COLO829 (cell line): ENCODE measurements around the gene TXNIP.
A peak's percentile ranks its signal among the peaks of the same experiment; 100 is the strongest.

Experiments
- DNase-seq: peaks from one replicate; pipeline ENCODE4 v3.0.0; 2012; ENCODE audit warnings: low spot score

Gene TXNIP

DNA sequence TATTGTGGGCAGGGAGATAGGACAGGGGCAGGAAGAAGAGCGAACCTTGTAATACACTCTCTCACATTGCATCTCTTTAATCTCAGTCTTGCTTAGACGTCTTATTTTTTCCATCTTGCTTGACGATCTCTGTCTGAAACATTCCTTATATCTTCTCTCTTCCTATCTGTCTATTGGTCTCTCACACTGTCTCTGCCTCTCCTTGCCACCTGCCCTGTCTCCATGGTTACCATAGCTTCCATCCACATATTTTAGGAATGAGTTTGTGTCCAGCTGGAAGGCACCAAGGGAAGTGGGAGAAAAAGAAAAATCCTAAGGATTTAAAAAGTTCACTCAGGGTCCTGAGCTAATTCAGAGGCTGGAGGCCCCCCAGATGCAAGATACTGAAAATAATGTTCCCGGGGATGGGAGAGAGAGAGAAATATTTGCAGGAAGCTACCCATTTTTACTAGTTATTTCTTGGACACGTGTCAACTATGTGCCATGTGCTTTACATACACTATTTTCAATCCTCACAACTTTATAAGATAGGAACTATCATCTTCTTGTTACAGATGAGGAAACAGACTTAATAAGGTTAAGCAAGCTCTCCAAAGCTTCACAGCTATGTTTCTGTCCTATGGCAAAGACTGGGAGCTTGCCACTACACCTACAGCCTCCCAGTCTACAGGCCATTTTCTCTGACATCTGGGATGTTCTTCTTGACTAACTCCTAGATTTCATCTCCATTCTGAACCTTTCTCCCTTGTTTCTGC lies 32.9 kb downstream of the TXNIP start:
- DNase-seq = no peak

DNA sequence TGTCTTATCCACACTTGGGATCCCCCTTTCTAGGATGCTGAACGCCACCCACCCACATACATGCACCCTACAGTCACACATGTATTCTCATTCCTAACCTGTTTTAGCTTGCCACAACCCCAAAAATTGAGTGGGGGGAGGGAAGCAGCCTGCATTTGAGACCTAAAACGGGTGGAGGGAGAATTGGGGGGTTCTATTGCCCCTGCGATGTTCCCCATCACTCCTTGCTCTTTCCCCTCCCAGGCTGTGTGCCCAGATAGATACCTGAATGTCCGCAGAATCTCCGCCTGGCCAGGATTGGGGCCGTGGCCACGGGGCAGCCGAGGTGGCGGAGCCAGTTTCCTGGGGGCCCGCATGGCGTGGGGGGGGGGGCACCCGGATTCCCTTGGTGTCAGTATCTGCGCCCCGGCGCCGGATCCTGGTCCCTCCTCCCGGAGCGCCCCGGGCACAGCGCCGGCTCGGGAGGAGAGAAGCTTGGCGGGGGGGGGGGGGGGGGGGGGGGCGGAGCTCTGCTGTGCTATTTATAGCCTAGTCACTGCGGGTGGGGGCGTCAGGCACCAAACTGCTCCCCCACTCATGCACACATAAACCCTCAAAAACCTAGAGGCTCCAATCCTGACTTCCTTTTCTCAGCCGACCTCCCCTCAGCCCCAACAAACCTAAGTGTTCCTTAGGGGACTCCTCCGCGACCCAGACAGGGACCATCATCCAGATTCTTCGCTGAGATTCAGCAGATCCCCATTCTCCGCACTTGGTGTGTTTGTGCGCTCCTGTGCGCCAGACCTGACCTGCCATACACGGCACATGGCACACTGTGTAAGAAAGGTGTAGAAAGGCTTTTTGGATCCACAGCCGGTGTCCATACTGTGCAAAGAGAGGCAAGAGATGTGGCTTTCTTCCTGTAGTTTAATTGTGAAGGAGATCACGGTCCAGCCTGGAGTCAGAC lies 33.9 kb downstream of the TXNIP start:
- no peak for DNase-seq

DNA sequence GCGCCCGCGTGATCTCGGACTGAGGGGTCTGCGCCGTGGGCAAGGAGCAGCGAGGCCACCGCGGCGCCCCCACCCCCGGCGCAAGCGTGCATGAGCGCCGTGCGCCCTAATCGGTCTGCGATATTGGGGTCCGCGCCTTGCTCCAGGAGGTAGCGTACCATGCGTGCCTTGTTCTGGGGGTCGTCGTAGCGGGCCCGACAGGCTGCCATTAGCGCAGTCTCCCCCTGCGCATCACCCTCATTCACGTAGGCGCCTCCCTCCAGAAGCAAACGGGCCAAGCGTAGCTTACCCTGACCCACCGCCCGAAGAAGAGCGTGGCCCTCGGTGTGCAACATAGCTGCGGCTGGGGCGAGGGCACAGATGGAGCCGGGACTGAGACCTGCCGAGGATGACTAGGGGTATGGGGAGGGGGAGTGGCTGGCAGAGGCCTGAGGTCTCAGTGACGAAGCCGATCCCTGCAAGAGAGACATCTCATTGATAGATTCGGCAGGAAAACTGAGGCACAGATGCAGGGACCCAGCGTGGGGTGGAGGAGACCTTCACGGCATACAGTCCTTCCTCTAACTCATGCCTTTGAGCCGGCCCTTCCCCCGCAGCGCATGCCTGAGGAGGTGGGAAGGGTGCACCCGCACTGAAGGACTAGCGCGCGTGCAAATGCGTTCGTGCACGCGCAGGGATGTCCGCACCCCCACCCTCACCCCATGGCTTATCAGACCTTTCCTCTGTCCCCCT lies 34.8 kb downstream of the TXNIP start:
- no peak for DNase-seq

DNA sequence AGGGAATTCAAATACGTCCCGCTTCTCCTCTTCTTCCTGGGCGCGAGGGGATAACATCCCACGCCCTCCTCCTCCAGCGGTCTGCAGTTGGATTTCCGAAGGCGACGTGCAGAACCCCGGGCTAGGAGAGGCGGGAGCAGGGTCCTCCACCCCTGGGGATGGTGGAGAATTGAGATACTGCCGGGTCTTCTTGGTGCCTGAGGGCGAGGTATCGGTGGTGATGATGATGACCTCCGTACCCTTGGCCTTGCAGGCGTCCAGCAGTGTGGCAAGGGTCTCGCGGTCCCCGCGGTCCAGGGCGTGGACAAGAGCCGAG lies 35.3 kb downstream of the TXNIP start:
- no peak for DNase-seq

DNA sequence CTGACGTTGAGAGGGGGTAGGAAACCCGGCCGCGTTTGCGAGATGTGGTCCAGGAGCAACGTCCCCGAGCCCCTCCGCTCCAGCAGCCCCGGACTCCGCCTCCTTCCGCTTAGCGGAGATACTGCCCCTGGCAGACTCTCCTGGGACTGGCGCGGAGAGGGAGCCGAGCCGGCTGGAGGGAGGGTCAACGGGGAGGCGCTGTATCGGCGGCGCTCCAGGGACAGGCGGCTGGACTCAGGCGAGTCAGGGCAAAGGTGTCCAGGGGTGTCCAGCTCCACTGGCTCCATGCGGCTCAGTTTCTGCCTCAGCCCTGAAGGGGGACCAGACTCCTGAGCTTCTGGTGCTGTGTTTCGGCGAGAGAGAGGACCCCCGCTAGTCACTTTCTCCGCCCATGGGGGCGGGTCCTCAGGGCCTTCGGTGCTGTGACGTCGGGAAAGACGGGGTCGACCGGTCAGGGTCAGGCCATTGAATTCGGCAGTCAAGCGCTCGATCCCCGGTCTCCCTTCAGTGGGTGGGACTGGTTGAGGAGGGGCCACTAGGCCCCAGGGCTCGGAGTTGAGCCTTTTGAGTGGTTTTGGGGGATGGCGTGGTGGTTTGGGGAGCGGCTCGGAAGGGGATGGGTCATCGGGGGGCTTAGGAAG lies 35.8 kb downstream of the TXNIP start:
- peak; percentile 84 for DNase-seq

DNA sequence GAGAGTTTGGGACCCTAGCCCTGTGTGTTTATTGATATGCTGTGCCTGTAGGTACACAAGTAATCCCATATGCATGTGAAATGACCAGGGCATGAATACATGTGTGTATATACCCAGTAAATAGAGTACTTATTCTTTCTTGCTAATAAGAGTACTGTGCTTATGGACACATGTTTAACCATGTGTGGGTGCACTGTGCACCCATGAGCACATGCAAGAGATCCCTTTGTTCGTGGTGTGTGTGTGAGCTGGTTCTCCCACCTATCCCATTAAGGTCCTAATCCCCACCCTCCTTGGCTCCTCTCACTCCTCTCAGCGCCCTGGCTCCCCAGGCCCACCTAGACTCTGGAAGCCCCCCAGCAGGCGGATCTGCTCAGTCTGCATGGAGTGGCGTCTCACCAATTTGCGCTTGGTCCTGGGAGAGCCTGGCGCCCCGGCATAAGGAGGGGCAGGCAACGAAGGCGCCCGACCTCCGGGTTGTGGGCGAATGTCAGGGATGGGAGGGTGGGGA lies 36.4 kb downstream of the TXNIP start:
- no peak for DNase-seq

DNA sequence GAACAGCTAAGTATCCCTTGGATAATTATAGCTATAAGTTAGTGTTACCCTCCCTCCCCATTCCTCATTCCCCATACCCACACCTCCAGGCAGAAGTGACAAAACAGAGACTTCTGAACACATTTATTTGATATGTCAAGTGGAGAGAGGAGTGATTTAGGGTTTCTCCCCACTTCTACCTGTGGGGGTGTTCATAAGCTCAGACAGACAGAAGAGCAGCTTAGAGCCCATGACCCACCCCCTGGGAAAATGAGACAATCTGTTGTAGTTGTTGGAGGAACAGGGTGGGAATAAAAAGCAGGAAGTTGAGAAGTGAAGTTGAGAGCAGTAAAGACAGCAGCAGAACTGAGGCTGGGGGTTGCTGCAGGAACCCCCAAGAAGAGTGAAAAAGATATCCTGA lies 37.0 kb downstream of the TXNIP start:
- no peak for DNase-seq

DNA sequence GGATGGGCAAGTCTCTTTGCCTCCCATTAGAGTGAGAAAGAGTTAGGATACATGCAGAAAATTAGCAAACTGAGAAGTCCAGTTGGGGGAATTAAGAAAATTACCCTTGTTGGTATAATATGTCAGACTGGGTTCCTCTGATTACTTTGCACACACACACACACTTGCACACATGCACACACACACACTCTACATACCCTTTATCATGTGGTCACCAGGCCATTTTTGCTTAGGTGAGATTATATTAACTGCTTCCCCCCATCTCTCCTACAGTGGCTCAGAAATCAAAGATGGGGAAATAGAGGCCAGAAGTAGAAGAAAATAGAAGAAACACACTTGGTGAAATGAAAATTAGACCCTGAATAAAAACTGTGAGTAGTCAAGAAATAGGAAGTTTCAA lies 37.6 kb downstream of the TXNIP start:
- no peak for DNase-seq

DNA sequence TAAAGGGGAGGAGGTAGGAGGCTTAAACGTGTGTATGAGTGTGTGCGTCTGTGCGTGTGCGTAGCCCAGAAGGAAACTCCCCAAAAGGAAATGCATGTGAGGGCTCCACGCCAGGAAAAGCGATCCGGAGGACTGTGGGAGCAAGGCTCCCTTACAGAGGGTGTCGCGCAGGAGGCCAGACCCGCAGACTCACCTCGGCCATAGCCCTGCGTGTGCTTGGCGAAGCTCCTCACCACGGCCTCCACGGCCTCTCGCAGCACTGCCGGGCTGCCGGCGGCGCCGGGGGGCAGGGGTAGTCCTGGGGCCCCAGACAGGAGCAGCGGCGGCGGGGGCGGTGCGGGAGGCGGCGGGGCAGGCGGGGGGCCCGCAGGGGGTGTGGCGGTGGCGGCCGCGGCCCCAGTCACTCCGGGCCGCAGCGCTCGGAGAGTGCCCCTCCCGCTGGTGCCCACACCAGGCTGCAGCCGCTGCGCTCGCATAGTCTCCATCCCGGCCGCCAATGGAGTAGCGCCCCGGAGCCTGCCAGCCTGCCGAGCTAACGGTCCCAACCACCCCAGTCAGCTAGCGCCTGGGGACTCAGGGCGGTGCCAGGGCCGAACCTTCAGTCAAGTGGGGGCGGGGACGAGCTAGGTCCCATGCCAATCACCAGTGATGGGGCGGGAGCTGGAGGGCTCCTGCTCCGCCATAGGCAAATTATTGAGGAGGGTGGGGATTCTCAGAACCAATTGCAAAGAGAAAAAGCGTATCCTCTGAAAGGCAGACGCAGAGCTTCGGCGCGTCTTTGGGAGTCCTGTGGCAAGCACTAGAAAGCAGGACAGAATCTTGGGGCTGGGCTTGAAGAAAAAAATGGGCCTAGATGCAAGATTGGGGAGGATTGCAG lies 38.7 kb downstream of the TXNIP start, which contains the start of gene LIX1L:
LIX1L (minus strand) TSS at position 575 of the 877 bp plus-strand sequence; CDS start at position 485, 90 bp downstream.
- peak; percentile 99 for DNase-seq

DNA sequence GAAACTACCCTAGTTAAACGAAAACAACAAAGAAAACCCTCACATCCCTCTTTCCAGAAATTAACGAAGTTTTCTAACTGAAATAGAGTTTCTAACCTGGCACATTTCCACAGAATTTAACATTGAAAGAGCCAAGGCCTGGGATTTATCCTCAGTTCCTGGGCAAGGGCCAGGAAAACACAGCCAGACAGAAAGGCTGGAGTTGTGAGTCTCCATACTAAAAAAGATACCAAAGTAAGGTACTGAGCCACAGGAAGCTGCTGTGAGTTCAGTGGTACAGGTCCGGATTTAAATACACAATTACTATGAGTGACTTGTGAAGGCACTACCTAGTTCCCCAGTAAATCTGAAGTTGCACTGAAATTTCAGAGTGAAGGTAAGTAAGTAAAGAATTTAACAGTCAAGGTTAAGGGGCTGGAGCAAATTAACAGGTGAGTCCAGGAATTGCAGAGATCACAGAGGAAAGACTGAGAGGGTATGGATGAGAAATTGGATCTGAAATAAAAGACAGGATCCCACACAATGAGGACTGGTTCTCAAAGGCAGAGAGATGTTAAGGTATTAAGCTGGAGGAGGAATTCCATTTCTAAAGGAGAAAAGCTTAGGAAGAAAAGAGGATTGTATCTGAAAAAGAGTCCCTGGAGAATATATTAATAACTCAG lies 39.5 kb downstream of the TXNIP start:
- DNase-seq = no peak

DNA sequence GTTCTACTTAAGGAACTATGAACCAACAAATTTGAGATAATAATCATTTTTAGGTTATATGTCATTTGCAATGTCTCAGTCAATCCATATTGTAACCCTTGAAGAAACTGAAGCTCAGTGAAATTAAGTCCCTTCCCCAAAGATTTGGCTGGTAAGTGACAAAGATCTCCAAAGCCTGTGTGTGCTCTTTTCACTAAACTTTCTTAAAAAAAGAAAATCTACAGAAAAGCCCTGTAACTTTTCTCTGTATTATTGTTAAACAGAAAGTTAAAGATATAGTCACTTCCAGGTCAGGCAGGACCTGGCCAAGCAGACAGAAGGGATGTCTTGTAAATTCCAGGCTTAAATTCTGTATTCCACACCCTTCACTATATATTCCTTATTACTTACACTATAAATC lies 40.0 kb downstream of the TXNIP start:
- DNase-seq = no peak

DNA sequence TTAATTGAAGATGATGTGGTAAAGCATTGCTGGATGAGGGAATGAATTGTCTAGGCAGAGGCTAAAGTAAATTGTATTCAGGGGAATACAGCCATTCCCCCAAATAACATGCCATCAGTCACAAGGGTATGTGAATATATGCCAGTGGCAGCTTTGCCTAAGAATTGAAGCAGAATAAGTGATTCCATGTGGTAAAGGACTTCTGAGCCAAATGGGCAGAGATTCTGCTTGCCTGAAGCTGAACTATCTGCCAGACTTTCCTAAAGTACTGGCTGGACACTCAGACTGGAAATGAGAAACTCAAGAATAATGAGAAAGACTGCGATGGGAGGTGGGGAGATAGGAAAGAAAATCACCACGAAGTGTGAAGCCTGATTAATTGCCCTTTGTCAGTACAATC lies 40.9 kb downstream of the TXNIP start:
- no peak for DNase-seq

DNA sequence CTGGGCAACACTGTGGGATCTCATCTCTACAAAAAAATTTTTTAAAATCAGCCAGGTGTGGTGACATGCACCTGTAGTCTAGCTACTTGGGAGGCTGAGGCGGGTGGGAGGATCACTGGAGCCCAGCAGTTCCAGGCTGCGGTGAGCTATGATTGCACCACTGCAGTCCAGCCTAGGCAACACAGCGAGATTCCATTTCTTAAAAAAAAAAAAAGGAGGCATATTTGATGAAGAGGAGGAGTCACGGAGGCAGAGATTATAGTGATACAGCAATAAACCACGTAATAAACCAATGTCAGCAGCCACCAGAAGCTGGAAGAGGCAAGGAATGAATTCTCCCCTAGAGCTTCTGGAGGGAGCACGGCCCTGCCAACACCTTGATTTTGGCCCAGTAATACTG lies 42.5 kb downstream of the TXNIP start:
- no peak for DNase-seq

DNA sequence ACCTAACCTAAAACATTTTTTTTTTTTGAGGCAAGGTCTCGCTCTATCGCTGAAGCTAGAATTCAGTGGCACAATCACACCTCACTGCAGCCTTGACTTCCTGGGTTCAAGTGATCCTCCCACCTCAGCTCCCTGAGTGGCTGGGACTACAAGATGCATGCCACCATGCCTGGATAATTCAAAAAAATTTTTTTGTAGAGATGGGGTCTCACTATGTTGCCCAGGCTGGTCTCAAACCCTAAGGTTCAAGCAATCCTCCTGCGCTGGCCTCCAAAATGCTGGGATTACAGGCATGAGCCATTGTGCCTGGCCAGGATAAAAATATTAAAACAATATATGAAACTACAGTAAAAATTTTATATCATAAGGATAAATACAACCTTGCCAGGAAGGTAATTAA lies 43.5 kb downstream of the TXNIP start:
- DNase-seq = no peak

DNA sequence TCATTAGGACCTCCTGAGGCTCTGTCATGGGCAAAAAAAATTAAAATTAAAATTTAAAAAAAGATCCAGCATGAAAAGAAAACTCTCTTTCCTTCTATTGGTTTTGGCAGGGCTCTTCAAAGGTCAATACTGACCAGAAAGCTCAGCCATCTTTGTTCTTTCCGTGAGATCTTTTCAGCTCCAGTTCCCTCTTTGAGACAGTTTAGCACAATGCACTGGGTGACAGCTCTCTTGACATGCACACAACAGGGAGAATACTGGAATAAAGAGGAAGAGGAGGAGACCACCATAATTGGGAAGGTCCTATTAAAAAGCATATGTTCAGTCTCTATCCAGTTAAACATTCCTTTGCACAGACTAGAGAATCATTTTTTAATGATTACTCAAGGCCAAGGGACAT lies 44.9 kb downstream of the TXNIP start:
- DNase-seq = no peak

DNA sequence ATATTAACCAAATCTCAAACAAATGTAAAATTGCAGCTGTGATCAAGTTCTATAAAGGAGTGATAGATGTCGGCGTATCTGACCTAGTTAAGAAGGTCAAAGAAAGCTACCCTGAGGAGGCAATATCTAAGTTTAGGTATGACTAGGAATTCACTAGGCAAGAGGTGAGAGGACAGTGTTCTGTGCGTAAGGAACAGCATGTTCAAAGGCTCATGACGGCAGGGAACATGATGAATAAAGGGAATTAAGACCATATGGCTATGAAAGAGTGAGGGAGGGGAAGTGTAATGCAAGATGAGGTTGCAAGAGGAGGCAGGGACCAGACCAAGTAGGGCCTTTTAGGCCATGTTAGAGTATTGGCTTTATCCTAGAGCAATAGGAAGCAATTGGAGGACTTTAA lies 47.2 kb downstream of the TXNIP start:
- DNase-seq = no peak

DNA sequence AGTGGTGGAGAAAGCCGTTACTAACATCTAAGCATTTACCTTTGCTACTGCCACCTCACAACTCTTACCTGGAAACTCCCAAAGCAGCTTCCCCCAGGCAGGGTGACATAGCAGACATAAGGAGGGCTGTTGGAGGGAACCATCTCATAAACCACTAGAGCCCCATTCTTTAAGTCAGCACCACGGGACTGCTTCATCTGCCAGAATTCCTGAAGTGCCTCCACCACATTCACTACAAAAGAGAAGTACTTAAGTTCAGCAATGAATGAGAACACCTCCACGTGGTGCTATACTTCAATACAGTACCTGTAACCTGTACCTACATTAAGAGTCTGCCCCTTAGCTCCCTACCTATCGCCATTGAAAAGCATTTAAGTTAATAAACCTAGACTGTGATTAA lies 48.8 kb downstream of the TXNIP start:
- DNase-seq = no peak

DNA sequence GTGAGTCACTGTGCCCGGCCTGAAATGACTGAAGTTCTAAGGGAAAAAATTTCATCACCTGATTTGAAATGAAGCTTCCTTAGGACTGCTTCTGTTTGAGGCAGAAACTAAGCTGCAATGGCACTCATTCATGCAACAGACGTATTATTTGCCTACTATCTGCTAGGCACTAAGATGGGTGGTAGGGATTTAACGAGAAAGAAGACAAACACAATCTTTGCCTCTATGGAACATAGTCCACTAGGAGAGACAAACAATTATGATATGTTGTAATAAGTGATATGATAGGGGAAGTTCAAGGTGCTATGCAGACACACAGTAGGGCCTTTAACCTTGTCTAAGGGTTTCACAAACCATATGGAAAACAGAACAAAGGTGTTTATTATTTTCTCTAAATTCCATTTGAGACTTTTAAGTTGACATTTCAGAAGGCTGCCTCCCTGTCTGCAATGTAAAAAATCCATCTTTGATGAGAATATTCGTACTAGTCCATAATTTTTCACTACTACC lies 49.8 kb downstream of the TXNIP start:
- DNase-seq = no peak

DNA sequence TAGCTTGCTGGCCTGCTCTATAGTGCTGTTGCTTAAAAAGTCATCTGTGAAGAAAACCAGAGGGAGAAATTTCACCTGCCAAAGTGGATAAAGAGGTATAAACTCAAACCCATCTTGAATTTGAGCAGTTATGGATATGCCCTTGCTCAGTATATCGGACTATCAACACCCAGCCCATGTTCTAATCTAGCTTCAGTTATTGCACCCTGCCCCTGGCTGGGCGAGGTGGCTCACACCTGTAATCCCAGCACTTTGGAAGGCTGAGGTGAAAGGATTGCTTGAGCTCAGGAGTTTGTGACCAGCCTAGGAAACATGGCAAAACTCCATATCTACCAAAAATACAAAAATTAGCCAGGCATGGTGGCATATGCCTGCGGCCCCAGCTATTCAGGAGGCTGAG lies 51.8 kb downstream of the TXNIP start:
- no peak for DNase-seq

DNA sequence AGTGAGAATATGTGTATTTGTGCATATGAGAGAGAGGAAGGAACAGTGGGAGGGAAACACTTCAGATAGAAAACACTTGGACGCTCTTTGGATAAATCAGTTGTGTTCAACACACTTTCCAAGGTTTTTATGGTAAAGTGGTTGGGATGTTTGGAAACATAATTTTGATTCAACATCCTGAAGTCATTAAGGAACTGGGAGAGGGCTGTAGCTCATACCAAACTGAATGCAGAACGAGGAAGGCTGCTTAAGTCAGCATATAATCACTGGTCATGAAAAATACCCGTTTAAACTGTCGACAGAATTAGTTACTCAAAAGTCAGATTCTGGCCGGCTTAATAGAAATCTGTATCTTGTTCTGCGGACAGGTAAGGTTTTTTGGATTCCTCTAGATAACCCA lies 53.5 kb downstream of the TXNIP start:
- no peak for DNase-seq
